ENCODE results near the gene CALHM5.

The CALHM5 gene

DNA sequence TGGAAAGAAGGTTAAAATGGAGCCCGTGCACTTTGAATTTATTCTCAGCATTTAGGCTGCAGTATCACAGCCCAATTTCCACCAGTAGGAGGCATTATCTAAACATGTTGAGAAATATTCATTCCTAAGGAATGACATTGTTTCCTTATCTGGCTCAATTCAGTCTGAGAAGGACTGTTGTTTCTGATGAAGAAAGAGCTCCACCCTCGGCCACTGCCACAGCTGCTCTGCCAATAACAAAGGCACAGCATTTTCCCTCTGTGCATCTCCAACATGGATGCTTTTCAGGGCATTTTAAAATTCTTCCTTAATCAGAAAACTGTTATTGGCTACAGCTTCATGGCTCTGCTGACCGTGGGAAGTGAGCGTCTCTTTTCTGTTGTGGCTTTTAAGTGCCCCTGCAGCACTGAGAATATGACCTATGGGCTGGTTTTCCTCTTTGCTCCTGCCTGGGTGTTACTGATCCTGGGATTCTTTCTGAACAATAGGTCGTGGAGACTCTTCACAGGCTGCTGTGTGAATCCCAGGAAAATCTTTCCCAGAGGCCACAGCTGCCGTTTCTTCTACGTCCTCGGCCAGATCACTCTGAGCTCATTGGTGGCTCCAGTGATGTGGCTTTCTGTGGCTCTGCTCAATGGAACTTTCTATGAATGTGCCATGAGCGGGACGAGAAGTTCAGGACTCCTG lies at the start of gene CALHM5:
Gene CALHM5, plus strand, starts transcription at position 216 of the 687 bp plus-strand sequence. Its CDS starts 58 bp downstream, at position 274.
- no peak within 1 kb of the TSS for H3K4me3 ChIP-seq (ENCODE audit: low read depth, low read length)
- no peak for TF ChIP-seq POLR2A (IDR thresholded peaks at IDR 0.05; ENCODE audit: extremely low read depth, insufficient read length)
- no peak for TF ChIP-seq MYC (IDR thresholded peaks at IDR 0.05; ENCODE audit: low read depth, low read length)
- TF ChIP-seq MAX (IDR thresholded peaks at IDR 0.05; ENCODE audit: low read depth, low read length), result no peak
- TF ChIP-seq, protein P1, sequence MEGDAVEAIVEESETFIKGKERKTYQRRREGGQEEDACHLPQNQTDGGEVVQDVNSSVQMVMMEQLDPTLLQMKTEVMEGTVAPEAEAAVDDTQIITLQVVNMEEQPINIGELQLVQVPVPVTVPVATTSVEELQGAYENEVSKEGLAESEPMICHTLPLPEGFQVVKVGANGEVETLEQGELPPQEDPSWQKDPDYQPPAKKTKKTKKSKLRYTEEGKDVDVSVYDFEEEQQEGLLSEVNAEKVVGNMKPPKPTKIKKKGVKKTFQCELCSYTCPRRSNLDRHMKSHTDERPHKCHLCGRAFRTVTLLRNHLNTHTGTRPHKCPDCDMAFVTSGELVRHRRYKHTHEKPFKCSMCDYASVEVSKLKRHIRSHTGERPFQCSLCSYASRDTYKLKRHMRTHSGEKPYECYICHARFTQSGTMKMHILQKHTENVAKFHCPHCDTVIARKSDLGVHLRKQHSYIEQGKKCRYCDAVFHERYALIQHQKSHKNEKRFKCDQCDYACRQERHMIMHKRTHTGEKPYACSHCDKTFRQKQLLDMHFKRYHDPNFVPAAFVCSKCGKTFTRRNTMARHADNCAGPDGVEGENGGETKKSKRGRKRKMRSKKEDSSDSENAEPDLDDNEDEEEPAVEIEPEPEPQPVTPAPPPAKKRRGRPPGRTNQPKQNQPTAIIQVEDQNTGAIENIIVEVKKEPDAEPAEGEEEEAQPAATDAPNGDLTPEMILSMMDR (IDR thresholded peaks at IDR 0.05; ENCODE audit: low read depth, low read length), result peak; percentile 18
- peak; percentile 21 for DNase-seq (ENCODE audit: low read depth)

DNA sequence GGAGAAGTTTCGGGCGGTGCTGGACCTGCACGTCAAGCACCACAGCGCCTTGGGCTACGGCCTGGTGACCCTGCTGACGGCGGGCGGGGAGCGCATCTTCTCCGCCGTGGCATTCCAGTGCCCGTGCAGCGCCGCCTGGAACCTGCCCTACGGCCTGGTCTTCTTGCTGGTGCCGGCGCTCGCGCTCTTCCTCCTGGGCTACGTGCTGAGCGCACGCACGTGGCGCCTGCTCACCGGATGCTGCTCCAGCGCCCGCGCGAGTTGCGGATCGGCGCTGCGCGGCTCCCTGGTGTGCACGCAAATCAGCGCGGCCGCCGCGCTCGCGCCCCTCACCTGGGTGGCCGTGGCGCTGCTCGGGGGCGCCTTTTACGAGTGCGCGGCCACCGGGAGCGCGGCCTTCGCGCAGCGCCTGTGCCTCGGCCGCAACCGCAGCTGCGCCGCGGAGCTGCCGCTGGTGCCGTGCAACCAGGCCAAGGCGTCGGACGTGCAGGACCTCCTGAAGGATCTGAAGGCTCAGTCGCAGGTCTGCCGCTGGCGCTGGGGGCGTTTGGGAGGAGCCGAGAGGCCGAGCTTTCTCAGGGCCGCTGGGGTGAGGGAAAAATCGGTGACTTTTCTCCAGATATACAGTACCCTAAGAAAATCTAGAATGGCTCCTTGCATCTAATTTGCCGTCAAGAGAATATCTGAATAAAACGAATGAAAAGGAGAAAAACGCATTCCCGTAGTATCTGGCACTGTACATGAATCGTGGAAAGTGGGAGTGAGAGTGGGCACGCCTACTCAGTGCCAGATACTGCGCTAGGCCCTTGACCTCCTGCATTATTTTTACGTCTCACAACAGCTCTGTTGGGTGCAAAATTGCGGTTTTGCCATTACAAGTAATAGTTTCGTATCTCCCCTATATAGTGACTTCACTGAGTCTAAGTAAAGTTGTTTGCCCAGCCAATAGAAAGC lies 49.2 kb upstream of the CALHM5 start:
- DNase-seq (ENCODE audit: low read depth), result peak; percentile 45
- peak overlapping the region; percentile 27 for H3K4me3 ChIP-seq (ENCODE audit: low read depth, low read length)
- TF ChIP-seq MAX (IDR thresholded peaks at IDR 0.05; ENCODE audit: low read depth, low read length) (no peak), POLR2A (IDR thresholded peaks at IDR 0.05; ENCODE audit: extremely low read depth, insufficient read length) (no peak), MYC (IDR thresholded peaks at IDR 0.05; ENCODE audit: low read depth, low read length) (no peak)
- TF ChIP-seq, protein P1 (IDR thresholded peaks at IDR 0.05; ENCODE audit: low read depth, low read length), result no peak

DNA sequence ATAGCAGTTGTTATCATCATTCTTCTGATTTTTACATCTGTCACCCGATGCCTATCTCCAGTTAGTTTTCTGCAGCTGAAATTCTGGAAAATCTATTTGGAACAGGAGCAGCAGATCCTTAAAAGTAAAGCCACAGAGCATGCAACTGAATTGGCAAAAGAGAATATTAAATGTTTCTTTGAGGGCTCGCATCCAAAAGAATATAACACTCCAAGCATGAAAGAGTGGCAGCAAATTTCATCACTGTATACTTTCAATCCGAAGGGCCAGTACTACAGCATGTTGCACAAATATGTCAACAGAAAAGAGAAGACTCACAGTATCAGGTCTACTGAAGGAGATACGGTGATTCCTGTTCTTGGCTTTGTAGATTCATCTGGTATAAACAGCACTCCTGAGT lies 48.1 kb upstream of the CALHM5 start:
- DNase-seq (ENCODE audit: low read depth), result no peak
- H3K4me3 ChIP-seq (ENCODE audit: low read depth, low read length), result no peak overlapping the region
- TF ChIP-seq POLR2A (IDR thresholded peaks at IDR 0.05; ENCODE audit: extremely low read depth, insufficient read length) (no peak), MYC (IDR thresholded peaks at IDR 0.05; ENCODE audit: low read depth, low read length) (no peak), MAX (IDR thresholded peaks at IDR 0.05; ENCODE audit: low read depth, low read length) (no peak)
- TF ChIP-seq, protein P1 (IDR thresholded peaks at IDR 0.05; ENCODE audit: low read depth, low read length), result no peak

DNA sequence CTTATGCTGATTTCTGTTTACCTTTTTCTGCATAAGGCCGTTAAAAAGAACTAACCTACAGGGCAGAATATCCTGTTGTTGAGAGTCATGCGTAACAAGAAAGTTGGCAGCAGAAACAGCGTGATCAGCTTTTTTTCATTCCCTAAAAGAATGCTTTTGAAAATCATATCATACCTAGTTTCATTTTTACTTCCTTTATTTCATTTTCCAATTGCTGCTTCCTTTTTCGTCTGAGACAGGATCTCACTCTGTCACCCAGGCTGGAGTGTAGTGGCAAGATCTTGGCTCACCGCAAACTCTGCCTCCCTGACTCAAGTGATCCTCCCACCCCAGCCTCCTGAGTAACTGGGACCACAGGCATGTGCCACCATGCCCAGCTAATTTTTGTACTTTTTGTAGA lies 46.2 kb upstream of the CALHM5 start:
- TF ChIP-seq MAX (IDR thresholded peaks at IDR 0.05; ENCODE audit: low read depth, low read length), result no peak
- TF ChIP-seq MYC (IDR thresholded peaks at IDR 0.05; ENCODE audit: low read depth, low read length), result no peak
- TF ChIP-seq, protein P1 (IDR thresholded peaks at IDR 0.05; ENCODE audit: low read depth, low read length), result no peak
- TF ChIP-seq POLR2A (IDR thresholded peaks at IDR 0.05; ENCODE audit: extremely low read depth, insufficient read length), result no peak
- peak; percentile 69 for DNase-seq (ENCODE audit: low read depth)
- H3K4me3 ChIP-seq (ENCODE audit: low read depth, low read length), result peak overlapping the region; percentile 19

DNA sequence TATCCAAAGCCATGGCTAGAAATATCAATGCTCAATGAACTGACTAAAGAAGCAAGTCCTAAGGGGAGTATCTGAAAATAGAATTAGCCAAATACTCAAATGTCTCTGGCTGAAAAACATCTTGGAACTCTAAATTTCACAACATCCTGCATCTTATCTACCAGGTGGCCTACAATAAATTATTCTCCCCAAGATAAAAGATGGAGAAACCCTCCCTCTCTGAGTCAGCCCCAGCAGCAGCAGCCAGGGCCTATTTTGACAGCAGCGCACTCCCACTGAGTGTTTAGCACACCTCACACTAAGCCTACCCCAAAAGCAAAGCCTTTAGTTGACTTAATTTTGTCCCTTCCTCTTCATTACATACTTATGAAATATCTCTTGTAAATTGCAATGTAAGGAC lies 44.3 kb upstream of the CALHM5 start:
- no peak for TF ChIP-seq MYC (IDR thresholded peaks at IDR 0.05; ENCODE audit: low read depth, low read length)
- TF ChIP-seq, protein P1 (IDR thresholded peaks at IDR 0.05; ENCODE audit: low read depth, low read length), result no peak
- TF ChIP-seq POLR2A (IDR thresholded peaks at IDR 0.05; ENCODE audit: extremely low read depth, insufficient read length), result no peak
- TF ChIP-seq MAX (IDR thresholded peaks at IDR 0.05; ENCODE audit: low read depth, low read length), result no peak
- H3K4me3 ChIP-seq (ENCODE audit: low read depth, low read length), result no peak overlapping the region
- no peak for DNase-seq (ENCODE audit: low read depth)
